Measurements from ENCODE around the gene LCT.
"Not testable (repeated sequence)": the region's sequence is repeated elsewhere in the genome, so short reads cannot be mapped to it uniquely, and the experiment has no call there.

The LCT gene

GRCh38 chr2:135836596-135837270, at the start of gene LCT:
Gene LCT (minus strand): TSS chr2:135837184. CDS start chr2:135837169, 15 bp downstream.
- no peak for DNase-seq (ENCODE audit: low read depth in 2 of 2, low spot score in 1 of 2)

- DNase-seq (ENCODE audit: low read depth in 2 of 2, low spot score in 1 of 2), result no peak
These were observed 48.7 kb upstream of the LCT start for GRCh38 chr2:135885709-135886108.

- no peak for DNase-seq (ENCODE audit: low read depth in 2 of 2, low spot score in 1 of 2)
These were observed 45.4 kb upstream of the LCT start for GRCh38 chr2:135882415-135882814.

GRCh38 chr2:135876770-135877169, 39.8 kb upstream of the LCT start:
- DNase-seq (ENCODE audit: low read depth in 2 of 2, low spot score in 1 of 2), result not testable (repeated sequence)

GRCh38 chr2:135876066-135876711, 39.2 kb upstream of the LCT start, which contains the start of gene MCM6:
Gene MCM6 (minus strand): TSS chr2:135876443. CDS start chr2:135876365, 78 bp downstream.
- DNase-seq (ENCODE audit: low read depth in 2 of 2, low spot score in 1 of 2), result peak; percentile 96 to 97

GRCh38 chr2:135875491-135876065, 38.6 kb upstream of the LCT start:
- DNase-seq (ENCODE audit: low read depth in 2 of 2, low spot score in 1 of 2), result peak; percentile 47 to 61

GRCh38 chr2:135874777-135875365, 37.9 kb upstream of the LCT start:
- no peak for DNase-seq (ENCODE audit: low read depth in 2 of 2, low spot score in 1 of 2)

- DNase-seq (ENCODE audit: low read depth in 2 of 2, low spot score in 1 of 2), result no peak
These were observed 33.6 kb upstream of the LCT start for GRCh38 chr2:135870571-135870970.

- DNase-seq (ENCODE audit: low read depth in 2 of 2, low spot score in 1 of 2), result no peak
These were observed 26.2 kb upstream of the LCT start for GRCh38 chr2:135863233-135863632.

- DNase-seq (ENCODE audit: low read depth in 2 of 2, low spot score in 1 of 2), result no peak
These were observed 25.7 kb upstream of the LCT start for GRCh38 chr2:135862718-135863117.

- no peak for DNase-seq (ENCODE audit: low read depth in 2 of 2, low spot score in 1 of 2)
These were observed 16.4 kb upstream of the LCT start for GRCh38 chr2:135853401-135853800.

GRCh38 chr2:135851858-135852257, 14.9 kb upstream of the LCT start:
- no peak for DNase-seq (ENCODE audit: low read depth in 2 of 2, low spot score in 1 of 2)

- no peak for DNase-seq (ENCODE audit: low read depth in 2 of 2, low spot score in 1 of 2)
These were observed 14.1 kb upstream of the LCT start for GRCh38 chr2:135850892-135851668.

GRCh38 chr2:135849087-135849486, 12.1 kb upstream of the LCT start:
- DNase-seq (ENCODE audit: low read depth in 2 of 2, low spot score in 1 of 2), result no peak

- DNase-seq (ENCODE audit: low read depth in 2 of 2, low spot score in 1 of 2), result no peak
These were observed 9.0 kb upstream of the LCT start for GRCh38 chr2:135845997-135846396.

GRCh38 chr2:135845257-135845656, 8.3 kb upstream of the LCT start:
- DNase-seq (ENCODE audit: low read depth in 2 of 2, low spot score in 1 of 2), result no peak

- DNase-seq (ENCODE audit: low read depth in 2 of 2, low spot score in 1 of 2), result no peak
These were observed 7.4 kb upstream of the LCT start for GRCh38 chr2:135844301-135844895.

- DNase-seq (ENCODE audit: low read depth in 2 of 2, low spot score in 1 of 2), result no peak
These were observed 6.7 kb upstream of the LCT start for GRCh38 chr2:135843671-135844070.

GRCh38 chr2:135840601-135841000, 3.6 kb upstream of the LCT start:
- no peak for DNase-seq (ENCODE audit: low read depth in 2 of 2, low spot score in 1 of 2)

GRCh38 chr2:135839713-135840112, 2.7 kb upstream of the LCT start:
- DNase-seq (ENCODE audit: low read depth in 2 of 2, low spot score in 1 of 2), result no peak

GRCh38 chr2:135838502-135838901, 1.5 kb upstream of the LCT start:
- DNase-seq (ENCODE audit: low read depth in 2 of 2, low spot score in 1 of 2), result no peak
